Stimulated activated CD4-positive, alpha-beta T cell treated with anti-CD3 and anti-CD28 coated beads, Interleukin-1b, Interleukin-23, amount 100 ng/mL, for 1 hour (primary cell): ENCODE data around the gene PLAU.
A peak's percentile ranks its signal among the peaks of the same experiment; 100 is the strongest.

Experiments
- DNase-seq, 2 donors: peaks; one replicate each; pipeline ENCODE4 v3.0.0-alpha.2; 2020; ENCODE audit warnings: low read depth in 2 of 2

The PLAU gene

DNA sequence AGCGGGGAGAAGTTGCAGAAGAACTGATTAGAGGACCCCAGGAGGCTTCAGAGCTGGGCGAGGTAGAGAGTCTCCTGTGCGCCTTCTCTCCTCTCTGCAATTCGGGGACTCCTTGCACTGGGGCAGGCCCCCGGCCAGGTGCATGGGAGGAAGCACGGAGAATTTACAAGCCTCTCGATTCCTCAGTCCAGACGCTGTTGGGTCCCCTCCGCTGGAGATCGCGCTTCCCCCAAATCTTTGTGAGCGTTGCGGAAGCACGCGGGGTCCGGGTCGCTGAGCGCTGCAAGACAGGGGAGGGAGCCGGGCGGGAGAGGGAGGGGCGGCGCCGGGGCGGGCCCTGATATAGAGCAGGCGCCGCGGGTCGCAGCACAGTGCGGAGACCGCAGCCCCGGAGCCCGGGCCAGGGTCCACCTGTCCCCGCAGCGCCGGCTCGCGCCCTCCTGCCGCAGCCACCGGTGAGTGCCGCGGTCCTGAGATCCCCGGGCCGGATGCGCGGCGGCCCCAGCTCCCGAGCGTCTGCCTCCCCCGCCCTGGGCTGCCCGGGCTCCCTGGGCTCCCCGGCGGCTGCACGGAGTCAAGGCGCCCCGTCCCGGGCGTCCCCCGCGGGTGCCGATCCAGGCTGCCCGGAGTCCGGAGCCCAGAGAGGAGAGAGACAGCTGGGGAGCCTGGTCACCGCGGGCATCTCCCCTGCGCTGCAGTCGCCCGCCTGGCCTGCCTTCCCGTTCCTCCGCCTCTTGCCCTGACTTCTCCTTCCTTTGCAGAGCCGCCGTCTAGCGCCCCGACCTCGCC is at the start of gene PLAU:
Gene PLAU (plus strand): TSS at position 369 of the 789 bp plus-strand sequence. CDS start 424 bp downstream, outside the sequence.
- DNase-seq = peak in 1 of 2 donors; percentile 13

DNA sequence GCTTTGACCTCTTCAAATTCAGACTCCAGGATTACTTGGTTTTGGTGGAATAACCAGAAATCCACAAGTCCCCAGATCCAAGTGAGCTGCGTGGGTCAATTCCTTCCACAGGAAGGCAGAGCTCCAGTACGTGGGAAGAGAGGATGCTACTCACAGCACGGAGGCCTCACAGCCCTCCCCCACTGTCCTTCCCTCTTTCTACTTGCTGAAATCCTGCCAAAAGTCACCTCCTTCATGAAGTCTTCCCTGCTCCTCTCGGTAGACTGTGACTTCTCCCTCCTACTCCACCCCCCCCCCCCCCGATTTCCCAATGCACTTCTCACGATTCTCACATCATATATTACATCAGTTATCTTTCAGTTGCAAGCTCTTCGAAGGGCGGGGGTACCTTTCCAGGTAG is 48.9 kb upstream of the PLAU start:
- no peak for DNase-seq

DNA sequence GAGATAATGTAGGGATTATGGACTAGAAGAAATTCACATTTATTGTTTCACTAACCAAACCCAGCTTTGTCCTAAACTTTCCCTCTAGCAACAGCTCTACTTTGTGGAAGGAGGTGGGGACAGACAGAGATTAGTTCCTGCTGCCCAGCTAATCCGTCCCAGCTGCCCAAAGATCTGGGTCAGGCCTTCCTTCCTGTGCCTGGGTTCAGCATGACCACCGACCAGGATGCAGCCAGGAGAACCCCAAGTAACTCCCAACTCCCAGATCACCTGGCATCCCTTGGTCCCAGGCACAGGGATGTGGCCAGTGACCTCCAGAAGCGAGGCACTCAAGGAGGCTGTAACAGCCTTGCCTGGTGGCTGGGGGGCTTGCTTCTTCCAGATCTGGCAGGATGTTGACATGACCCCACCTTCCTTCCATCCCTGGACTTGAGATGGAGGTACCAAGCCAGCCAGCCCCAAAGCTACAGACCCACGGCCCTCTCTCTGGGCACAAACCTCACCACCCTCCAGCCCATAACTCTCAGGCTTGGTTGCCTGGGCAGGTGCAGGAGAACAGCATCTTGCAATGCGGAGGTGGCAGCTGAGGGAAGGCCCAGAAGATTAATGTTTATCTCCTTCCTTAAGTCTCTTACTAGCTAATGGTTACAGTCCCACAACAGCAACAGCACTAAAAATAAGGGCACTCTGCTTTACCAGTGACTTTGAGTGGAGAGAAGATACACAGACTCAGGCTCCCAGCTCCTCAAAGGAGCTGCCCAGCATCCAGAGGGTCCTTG is 47.7 kb upstream of the PLAU start:
- no peak for DNase-seq

DNA sequence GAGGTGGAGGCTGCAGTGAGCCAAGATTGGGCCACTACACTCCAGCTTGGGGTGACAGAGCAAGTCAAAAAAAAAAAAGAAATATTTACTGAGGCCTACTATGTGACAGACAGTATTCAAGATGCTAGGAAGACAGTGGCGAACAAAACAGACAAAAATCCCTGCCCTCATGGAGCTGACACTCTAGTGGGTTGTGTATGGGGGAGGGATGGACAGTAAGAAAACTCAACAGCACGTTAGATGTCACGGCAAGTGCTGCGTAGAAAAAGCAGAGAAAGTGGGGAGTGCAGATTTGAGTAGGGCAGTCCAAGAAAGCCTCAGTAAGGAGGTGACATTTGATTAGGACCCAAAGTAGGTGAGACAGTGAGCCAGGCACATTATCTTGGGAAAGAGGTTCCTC is 46.7 kb upstream of the PLAU start:
- DNase-seq = no peak

DNA sequence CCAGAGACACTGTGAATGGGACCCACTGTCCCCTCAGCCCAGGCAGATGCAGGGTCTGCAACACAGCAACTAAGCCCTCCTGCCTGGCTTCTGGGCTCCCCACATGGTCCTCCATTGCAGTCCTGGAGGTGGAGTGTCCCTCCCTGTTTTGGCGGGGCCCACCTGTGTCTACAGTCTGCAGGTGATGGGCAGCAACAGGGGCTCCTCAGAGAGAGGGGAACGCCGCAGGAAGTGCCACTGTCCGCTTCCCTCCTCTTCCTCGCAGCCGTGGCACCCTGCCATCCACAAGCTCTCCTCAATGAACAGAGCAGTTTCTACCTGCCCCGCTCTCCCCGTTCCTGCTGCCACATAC is 45.8 kb upstream of the PLAU start:
- no peak for DNase-seq

DNA sequence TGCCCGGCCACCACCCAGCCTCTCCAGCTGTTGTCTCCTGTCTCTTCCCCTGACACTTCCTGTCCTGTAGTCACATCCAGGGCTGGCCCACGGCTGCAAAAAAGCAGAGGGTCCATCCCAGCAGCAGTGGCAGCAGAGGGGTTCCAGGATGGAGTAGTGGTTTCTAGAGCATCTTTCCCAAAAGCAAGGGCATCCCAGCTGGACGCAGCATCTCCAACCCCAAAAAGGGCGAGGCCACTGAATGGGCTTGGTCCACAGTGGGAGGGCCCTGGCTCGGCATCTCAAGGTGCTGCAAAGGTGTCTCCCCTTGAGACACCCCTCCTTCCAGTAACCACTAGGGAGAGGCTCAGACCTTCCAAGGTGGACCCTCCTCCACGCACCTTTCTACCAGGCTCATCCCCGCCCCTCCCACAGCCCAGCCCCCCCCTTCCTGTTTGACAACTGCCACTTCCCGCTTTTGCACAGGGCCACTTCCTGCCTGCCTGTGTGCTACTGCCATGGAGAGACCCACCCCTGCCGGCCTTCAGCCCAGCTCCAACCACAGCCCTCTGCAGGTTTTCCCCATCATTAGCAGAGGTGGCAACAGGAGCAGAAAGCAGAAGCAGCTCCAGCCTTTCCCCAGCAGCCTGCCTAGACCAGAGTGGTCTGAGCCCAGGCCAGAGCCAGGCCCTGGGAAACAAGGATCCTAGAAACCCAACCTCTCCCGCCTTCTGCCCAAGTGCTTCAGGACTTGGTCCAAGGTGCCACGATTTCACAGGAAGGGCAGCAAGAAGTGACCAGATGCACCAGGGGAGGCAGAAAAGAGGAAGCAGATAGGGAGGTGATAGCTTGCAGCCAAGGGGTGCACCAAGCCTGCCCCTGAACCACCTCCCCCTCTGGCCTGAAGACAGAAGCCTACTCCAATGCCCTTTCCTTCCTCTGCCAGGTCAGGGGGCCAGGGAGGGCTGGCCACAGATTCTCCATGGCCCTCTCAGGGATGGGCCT is 45.2 kb upstream of the PLAU start:
- DNase-seq = peak in 1 of 2 donors; percentile 11

DNA sequence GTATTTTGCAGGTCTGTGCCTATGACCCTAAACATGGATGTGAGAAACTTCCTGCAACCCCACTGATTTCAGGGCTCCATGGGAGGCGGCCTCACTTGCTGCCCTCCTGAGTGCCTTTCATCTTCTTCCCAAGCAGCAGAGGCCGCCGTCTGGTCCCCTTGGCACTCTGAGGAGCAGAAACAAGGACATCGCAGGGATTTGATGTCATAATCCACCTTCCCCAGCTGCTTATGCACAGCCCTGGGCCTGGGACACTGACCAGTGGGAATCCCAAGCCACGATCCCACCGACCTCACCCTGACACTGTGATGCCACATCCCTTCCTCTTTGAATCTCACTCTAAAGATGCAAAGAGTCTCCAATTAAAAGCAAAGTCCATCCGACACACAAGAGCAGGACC is 44.3 kb upstream of the PLAU start:
- DNase-seq = no peak

DNA sequence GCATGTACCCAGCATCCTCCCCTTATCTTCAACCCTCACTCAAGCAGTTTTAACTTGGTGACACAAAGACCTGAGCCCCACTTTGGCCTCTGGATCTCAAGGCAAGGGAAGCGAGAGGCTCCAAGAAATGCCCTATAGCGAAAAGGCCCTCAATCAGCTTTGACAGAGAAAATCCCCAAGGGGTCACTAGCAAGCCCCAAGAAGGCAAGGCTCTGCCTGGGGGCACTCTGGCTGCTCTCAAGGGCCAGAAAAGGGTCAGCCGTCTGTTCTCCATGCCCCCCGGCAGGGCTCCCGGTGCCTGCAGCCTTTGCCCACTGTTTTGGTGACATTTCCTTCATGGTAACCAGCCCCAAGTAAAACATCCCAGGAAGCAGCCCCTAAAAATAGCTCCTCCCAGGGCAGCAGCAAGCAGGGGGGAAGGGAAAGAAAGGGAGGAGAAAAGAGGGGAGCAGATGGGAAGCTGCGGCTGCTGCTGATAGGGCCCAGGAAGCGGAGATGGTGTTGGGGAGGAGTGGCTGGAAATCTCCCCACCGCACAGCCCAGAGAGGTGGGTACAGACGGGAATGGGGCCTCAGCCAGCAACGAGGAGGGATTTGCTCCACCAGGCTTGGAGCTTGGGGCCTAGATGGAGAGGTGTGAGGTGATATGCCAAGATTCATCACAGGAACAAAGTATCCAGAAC is 43.7 kb upstream of the PLAU start:
- no peak for DNase-seq

DNA sequence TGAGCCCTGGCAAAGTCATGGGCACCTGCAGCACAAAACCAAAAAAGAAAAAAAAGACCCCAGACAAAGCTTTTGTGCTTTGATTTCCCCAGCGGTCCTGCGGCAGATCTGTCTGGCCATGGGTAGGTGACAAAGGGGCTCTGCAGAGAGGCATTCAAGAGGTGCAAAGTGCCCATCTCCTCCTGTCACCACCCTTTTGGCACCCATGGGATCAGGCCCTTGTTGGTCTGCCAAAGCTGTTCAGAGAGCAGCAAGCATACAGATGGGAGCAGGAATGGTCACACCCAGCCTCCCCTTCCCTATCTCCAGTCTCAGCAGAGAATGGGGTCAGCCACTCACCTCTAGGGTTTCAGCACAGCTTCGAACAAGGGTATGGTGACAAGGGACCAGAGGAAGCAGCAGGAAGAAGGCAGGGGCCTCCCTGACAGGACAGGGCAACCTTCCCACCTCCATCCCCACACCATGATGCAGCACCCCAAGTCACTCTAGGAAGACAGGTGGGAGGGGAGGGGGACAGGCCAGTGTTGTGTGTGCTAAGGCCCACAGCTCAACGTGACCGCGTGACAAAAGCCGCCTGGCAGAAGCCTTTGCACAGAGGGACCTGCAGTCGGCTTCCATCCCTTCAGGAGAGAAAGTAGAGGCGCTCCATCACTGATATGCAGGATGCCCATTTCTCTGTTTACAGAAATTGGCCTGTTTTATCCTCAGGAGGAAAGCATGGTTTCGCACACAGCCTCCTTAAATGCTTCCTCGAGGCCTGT is 42.9 kb upstream of the PLAU start:
- DNase-seq = no peak

DNA sequence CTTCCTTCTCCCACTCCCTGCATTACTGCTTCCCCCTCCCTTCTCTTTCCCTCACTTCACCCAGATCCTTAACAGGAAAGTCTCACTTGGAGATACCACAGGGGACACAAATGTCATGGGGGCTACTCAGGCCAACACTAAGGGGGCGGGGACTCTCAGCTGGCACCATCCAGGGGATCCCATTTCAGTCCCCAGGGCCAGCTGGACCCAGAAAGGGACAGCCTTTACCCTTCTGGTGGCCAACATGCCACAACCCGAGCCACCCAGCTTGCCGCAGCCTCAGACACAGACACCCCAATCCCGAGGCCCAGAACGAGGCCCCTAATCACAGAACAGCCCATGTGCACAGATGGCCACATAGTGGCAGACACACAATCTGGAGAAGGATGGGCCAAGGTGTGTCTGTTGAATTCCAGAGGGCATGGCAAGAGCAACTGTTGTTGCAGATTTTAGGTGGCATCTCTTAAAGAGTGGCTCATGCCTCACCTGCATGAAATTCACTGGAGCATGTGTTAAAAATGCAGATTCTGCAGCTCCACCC is 42.2 kb upstream of the PLAU start:
- no peak for DNase-seq

DNA sequence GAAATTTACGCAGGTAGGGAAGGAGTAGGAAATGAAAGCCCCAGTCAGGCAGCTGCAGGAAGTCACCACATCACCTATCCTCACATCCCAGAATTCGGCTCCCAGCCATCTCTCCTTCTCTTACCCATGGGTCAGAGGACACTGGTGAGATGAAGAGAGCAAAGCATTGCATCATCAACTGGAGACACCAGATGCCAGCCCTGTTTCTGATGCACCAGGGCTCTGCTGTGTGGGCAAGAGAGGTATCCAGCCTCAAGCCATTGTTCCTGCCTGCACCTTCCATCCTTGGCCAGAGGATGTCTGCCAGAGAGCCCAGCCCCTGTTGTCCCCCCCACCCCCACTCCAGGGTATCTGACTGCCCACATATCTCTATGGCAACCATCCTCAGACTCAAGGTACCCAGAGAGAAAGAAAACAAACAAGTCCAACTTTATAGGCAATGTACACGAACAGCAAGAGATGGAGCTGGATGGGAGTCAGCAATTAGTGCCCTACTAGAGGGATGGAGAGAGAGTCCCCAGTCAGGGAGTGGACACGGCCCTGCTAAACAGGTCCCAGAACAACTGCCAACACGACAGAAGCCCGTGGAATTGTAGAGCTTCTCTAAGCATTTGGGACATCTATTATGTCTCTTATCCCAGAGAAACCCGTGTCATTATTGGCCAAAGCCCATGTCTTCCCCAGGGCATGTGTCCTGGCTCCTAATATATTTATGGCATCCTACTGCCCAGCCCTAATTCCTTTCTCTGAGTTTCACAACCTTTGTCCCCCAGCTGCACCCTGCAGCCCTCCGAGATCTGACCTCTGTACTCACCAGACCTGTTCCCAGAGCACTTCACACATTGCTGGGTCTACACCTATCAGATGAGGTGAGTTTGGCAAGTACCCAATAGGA is 39.4 kb upstream of the PLAU start:
- no peak for DNase-seq

DNA sequence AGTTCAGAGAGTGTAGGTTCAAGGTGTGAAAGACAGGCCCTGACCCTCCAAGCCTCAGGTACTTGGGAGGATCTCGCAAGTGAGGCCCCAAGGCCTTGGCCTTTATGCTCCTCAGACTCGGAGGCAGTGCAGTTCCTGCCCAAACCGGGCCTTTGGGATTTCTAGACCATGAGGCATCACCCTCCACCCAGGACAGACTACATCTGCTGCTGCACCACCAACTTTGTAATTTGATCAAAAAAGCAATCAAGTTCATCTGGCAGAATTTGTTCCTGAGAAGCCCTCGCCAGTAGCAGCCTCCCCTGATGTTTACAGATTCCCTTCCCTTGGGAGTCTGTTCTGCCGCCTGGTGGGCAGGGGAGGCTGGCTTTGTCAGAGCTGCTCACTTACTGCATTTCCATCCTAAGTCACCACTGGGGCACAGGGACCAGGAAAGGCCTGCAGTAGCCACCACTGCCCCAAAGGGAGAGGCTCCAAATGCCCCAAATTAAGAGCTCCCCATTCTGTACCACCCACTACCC is 38.7 kb upstream of the PLAU start:
- DNase-seq = no peak

DNA sequence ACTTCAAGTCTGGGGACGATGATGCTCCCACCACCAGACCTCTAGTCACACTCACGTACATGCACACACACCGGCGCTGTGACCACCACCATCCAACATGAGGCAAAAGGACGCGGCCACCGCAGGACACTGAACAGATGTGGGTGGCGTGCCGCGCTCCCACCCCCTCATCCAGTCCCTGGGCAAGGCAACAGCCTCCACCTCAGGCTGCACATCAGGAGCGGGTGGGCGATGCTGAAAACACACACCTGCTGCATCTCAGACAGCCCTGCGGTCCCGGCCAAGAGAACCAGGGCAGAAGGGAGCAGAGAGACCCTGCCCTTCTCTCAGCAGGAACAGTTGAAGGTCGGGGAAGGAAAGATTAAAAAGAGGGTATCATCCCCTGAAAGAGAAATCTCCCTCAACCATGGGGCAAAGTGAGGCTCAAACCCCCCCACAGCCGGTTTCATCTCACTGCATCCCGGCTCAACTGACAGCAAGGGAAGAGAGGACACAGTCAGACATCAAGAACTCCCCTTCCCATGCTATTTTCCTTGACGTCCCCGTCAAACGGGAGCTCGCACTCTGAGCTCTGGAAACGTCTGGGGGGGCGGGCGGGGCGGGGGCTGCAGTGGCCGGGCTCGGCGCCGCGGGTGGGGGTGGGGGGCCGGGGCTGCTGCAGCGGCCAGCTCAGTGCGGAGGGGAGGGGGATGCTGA is 37.6 kb upstream of the PLAU start:
- DNase-seq = no peak

DNA sequence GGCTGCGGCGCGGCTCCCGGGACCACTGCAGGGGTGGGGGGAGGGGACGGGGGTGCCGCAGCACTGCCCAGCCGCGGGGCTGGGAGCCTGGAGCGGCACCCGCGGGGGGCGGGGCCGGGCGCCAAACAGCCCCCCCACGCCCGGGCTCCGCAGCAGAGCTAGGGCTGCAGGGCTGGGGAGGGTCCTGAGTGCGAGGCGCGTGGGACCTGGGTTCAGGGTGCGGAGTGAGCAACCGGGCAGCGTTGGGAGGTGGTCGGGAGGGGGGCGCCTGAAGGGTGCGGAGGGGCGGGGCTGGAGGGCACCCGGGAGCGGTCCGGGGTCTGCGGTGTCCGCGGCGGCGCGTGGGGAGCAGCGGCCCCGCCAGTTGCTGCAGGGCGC is 37.1 kb upstream of the PLAU start:
- no peak for DNase-seq

DNA sequence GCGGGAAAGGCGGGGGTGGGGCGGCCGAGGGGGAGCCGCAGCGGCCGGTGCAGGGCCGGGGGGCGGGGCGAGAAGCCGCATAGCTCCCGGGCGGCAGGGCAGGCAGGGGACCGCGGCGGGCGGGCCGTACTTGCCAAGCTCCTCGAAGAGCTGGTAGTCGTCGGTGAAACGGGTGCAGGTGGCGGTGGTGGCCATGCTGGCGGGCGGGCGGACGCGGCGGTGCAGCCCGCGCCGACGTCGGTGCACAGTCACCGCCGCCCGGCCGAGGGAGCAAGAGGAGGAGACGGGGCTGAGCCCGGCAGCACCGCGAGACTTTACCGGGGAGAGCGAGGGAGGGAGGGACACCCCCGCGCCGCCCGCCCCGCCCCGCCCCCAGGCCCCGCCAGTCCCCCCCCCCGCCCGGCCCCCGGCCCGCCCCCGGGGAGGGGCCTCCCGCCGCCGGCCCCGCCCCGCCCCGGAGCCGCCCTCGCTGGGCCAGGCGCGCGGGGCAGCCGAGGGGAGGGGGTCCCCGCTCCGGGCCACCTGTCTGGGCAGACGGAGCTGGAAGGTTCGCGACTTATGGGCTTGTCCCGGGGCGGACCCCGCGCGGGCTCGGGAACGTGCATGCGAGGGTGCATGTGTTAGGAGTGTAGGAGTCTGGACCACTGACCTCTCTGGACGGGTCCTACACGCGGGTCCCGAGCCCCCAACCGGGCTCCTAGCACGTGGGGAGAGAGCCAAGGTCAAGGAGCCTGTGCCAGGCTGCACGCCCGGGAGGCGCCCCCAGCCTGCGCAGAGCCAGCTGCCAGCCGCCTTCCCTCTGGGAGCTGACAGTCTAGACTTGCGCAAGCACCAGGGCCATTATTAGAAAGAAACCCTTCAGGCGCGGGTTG is 36.4 kb upstream of the PLAU start, which contains the start of gene CAMK2G:
Gene CAMK2G (minus strand): TSS at position 289 of the 872 bp plus-strand sequence. CDS start 94 bp downstream, at position 195.
- peak; percentile 50 to 63 for DNase-seq

DNA sequence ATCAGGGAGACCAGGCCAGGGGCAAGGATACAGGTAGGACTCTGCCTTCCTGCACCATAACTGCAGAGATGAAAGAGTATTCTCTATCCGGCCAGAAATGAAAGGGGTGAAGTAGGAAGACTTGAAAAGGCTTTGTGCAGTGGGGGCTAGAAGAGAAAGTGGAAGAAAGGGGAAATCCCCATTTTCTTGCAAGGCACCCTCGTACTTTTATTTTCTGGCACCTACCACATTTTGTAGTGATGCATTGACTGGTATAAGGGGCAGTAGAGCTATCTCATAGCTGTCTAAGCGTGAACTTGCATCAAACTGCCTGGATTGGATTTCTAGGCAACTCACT is 35.8 kb upstream of the PLAU start:
- DNase-seq = no peak

DNA sequence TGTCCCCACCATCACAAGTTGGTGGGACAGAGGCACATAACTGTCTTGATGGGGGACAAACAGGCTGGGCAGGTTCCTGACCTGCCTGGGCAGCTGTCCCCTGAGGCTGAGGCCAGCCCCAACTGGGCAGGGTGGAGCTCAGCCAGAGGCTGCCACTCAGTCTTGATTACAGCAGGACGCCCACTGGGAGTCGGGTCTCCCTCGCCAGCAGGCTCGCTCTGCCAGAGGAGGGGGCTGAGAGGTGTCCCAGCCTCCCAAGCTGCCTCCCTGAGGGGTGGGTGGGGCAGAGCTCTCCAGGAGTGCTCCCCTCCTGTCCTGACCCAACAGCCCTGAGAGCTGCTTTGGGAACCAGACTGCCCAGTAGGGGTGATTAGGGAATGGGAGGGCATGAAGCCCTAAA is 34.8 kb upstream of the PLAU start:
- no peak for DNase-seq

DNA sequence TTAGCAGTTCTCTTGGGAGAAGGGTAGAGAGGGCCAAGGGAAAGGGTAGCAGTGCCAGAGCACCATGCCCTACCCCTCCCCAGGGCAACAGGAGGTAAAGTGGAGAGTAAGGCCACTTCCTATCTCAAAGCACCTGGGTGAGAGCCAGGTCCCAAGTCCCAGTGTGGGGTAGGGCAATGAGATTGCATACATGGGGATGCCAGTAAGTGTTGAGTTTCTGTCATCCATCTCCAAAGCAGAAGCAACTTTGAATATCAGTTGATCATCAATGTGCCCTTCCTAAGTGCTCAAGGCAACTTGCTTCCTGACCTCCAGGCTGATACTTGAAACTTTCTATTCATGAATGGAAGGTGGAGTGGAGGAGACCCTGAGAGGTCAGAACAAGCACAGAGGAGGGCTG is 34.4 kb upstream of the PLAU start:
- DNase-seq = no peak
